Measurements from ENCODE around the gene FLNA. TPM values are rescaled to one million over a fixed set of nuclear protein-coding genes. Genes with fewer than 3 reads are reported as not detected.

The FLNA gene
- total RNA-seq, 2 donors from 2014 or later = 690 to 932 TPM

GRCh38 chrX:154383359-154384283 is 9.2 kb upstream of the FLNA start:
- DNase-seq (ENCODE audit: low spot score in 2 of 2) (no peak), ATAC-seq (no peak)
- peaks cover 8 to 13% of the 10 kb centered on the region in 2 donors for H3K36me3 Mint-ChIP-seq
- H3K9me3 Mint-ChIP-seq = no peaks in the 10 kb centered on the region
- H3K27ac Mint-ChIP-seq = peak overlapping the region in 1 of 2 donors; percentile 39

- DNase-seq (ENCODE audit: low spot score in 2 of 2) = no peak
- Mint-ChIP-seq H3K9me3 (no peaks in the 10 kb centered on the region), H3K27ac (no peak overlapping the region), H3K36me3 (peaks cover 8 to 13% of the 10 kb centered on the region in 2 donors)
- ATAC-seq = no peak
Observed at GRCh38 chrX:154382483-154383069, 8.1 kb upstream of the FLNA start.

GRCh38 chrX:154381271-154381670 is 6.8 kb upstream of the FLNA start:
- H3K9me3 Mint-ChIP-seq = no peaks in the 10 kb centered on the region
- peaks cover 8 to 13% of the 10 kb centered on the region in 2 donors for H3K36me3 Mint-ChIP-seq
- peak overlapping the region in 1 of 2 donors; percentile 91 for H3K27ac Mint-ChIP-seq
- no peak for ATAC-seq
- no peak for DNase-seq (ENCODE audit: low spot score in 2 of 2)

GRCh38 chrX:154380787-154381186 is 6.4 kb upstream of the FLNA start:
- DNase-seq (ENCODE audit: low spot score in 2 of 2) = no peak
- ATAC-seq = no peak
- Mint-ChIP-seq H3K9me3 (no peaks in the 10 kb centered on the region), H3K36me3 (peaks cover 8 to 13% of the 10 kb centered on the region in 2 donors), H3K27ac (peak overlapping the region; percentile 82 to 91)

GRCh38 chrX:154380153-154380552 is 5.7 kb upstream of the FLNA start:
- ATAC-seq (no peak), DNase-seq (ENCODE audit: low spot score in 2 of 2) (no peak)
- peak overlapping the region; percentile 91 to 97 for H3K27ac Mint-ChIP-seq
- peaks cover 8 to 13% of the 10 kb centered on the region in 2 donors for H3K36me3 Mint-ChIP-seq
- no peaks in the 10 kb centered on the region for H3K9me3 Mint-ChIP-seq

- Mint-ChIP-seq H3K27ac (peak overlapping the region; percentile 91 to 97), H3K36me3 (peaks cover 8 to 13% of the 10 kb centered on the region in 2 donors), H3K9me3 (no peaks in the 10 kb centered on the region)
- DNase-seq (ENCODE audit: low spot score in 2 of 2) (no peak), ATAC-seq (no peak)
Observed at GRCh38 chrX:154379569-154379951, 5.1 kb upstream of the FLNA start.

GRCh38 chrX:154378799-154379568 is 4.5 kb upstream of the FLNA start, which contains the start of gene EMD:
EMD (plus strand) TSS chrX:154379295; CDS start chrX:154379485, 190 bp downstream.
- DNase-seq (ENCODE audit: low spot score in 2 of 2) = peak; percentile 90 to 98
- H3K36me3 Mint-ChIP-seq = peaks cover 8 to 13% of the 10 kb centered on the region in 2 donors
- peak within 1 kb of the TSS; percentile 91 to 97 for H3K27ac Mint-ChIP-seq
- ATAC-seq = peak; percentile 86
- H3K9me3 Mint-ChIP-seq = no peaks in the 10 kb centered on the region

- peak overlapping the region in 1 of 2 donors; percentile 91 for H3K27ac Mint-ChIP-seq
- no peaks in the 10 kb centered on the region for H3K9me3 Mint-ChIP-seq
- DNase-seq (ENCODE audit: low spot score in 2 of 2) (peak in 1 of 2 donors; percentile 89), ATAC-seq (peak; percentile 0 to 1)
- H3K36me3 Mint-ChIP-seq = peaks cover 8 to 13% of the 10 kb centered on the region in 2 donors
Observed at GRCh38 chrX:154378059-154378798, 3.8 kb upstream of the FLNA start.

GRCh38 chrX:154376774-154377173 is 2.3 kb upstream of the FLNA start:
- H3K36me3 Mint-ChIP-seq = peaks cover 8 to 13% of the 10 kb centered on the region in 2 donors
- H3K27ac Mint-ChIP-seq = no peak overlapping the region
- DNase-seq (ENCODE audit: low spot score in 2 of 2) (no peak), ATAC-seq (no peak)
- no peaks in the 10 kb centered on the region for H3K9me3 Mint-ChIP-seq

- Mint-ChIP-seq H3K36me3 (peaks cover 4 to 5% of the 10 kb centered on the region in 2 donors), H3K27ac (no peak overlapping the region), H3K9me3 (no peaks in the 10 kb centered on the region)
- no peak for DNase-seq (ENCODE audit: low spot score in 2 of 2)
- no peak for ATAC-seq
Observed at GRCh38 chrX:154375156-154375504, 696 bp upstream of the FLNA start.

- ATAC-seq = no peak
- DNase-seq (ENCODE audit: low spot score in 2 of 2) = no peak
- Mint-ChIP-seq H3K36me3 (peaks cover 5 to 6% of the 10 kb centered on the region in 2 donors), H3K9me3 (no peaks in the 10 kb centered on the region), H3K27ac (peak overlapping the region in 1 of 2 donors; percentile 48)
Observed at GRCh38 chrX:154373340-154374306, 811 bp downstream of the FLNA start.

- Mint-ChIP-seq H3K36me3 (peaks cover 5 to 6% of the 10 kb centered on the region in 2 donors), H3K27ac (peak overlapping the region in 1 of 2 donors; percentile 60), H3K9me3 (no peaks in the 10 kb centered on the region)
- ATAC-seq = peak in 1 of 2 donors; percentile 22
- no peak for DNase-seq (ENCODE audit: low spot score in 2 of 2)
Observed at GRCh38 chrX:154372612-154373022, 1.8 kb downstream of the FLNA start.

GRCh38 chrX:154371789-154372300 is 2.6 kb downstream of the FLNA start:
- peak; percentile 0 to 6 for ATAC-seq
- no peak for DNase-seq (ENCODE audit: low spot score in 2 of 2)
- no peak overlapping the region for H3K27ac Mint-ChIP-seq
- peaks cover 5 to 6% of the 10 kb centered on the region in 2 donors for H3K36me3 Mint-ChIP-seq
- no peaks in the 10 kb centered on the region for H3K9me3 Mint-ChIP-seq

- peak; percentile 85 to 87 for DNase-seq (ENCODE audit: low spot score in 2 of 2)
- Mint-ChIP-seq H3K27ac (peak overlapping the region; percentile 50 to 74), H3K36me3 (peaks cover 5 to 6% of the 10 kb centered on the region in 2 donors), H3K9me3 (no peaks in the 10 kb centered on the region)
- ATAC-seq = peak; percentile 47 to 66
Observed at GRCh38 chrX:154371017-154371788, 3.2 kb downstream of the FLNA start.
